Choroid plexus epithelial cell (primary cell): ENCODE measurements around the gene ZNF391.

Source experiments
- DNase-seq: peaks from one replicate; pipeline ENCODE4 v3.0.0-alpha.2; 2010; ENCODE audit warnings: low read depth
- H3K4me3 ChIP-seq: 2 replicates; pipeline ENCODE4 v1.5.1; 2011; ENCODE audit warnings: low read depth, mild to moderate bottlenecking, control low read depth, low read length, moderate library complexity
- CTCF ChIP-seq: conservative IDR thresholded peaks from 2 replicates; pipeline ENCODE4 v1.5.1; 2011; ENCODE audit warnings: low read depth, mild to moderate bottlenecking, control low read depth, inconsistent platforms, low read length, moderate library complexity

ZNF391 gene

GRCh38 chr6:27441001-27441400 lies 52.4 kb downstream of the ZNF391 start:
- TF ChIP-seq CTCF, result no peak
- DNase-seq, result peak; percentile 23
- H3K4me3 ChIP-seq, result no peak overlapping the region

GRCh38 chr6:27442932-27443331 lies 54.4 kb downstream of the ZNF391 start:
- no peak overlapping the region for H3K4me3 ChIP-seq
- TF ChIP-seq CTCF, result no peak
- DNase-seq, result no peak

GRCh38 chr6:27448456-27448855 lies 59.9 kb downstream of the ZNF391 start:
- no peak overlapping the region for H3K4me3 ChIP-seq
- no peak for DNase-seq
- no peak for TF ChIP-seq CTCF

GRCh38 chr6:27451660-27452390 lies 63.3 kb downstream of the ZNF391 start:
- no peak for TF ChIP-seq CTCF
- DNase-seq, result no peak
- H3K4me3 ChIP-seq, result no peak overlapping the region

GRCh38 chr6:27452496-27452897 lies 63.9 kb downstream of the ZNF391 start:
- peak; percentile 20 for DNase-seq
- H3K4me3 ChIP-seq, result no peak overlapping the region
- no peak for TF ChIP-seq CTCF
